Fibroblast of the conjunctiva (primary cell): Measurements from ENCODE around the gene DUOXA1.

Experiments used
- DNase-seq: peaks from one replicate; pipeline ENCODE4 v3.0.0-alpha.2; 2010; ENCODE audit warnings: low read depth

The DUOXA1 gene, protein sequence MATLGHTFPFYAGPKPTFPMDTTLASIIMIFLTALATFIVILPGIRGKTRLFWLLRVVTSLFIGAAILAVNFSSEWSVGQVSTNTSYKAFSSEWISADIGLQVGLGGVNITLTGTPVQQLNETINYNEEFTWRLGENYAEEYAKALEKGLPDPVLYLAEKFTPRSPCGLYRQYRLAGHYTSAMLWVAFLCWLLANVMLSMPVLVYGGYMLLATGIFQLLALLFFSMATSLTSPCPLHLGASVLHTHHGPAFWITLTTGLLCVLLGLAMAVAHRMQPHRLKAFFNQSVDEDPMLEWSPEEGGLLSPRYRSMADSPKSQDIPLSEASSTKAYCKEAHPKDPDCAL

GRCh38 chr15:45129651-45130129, at the start of gene DUOXA1, which contains the start of gene DUOX1:
Gene DUOXA1, minus strand, starts transcription at chr15:45129879. Its CDS starts 6,865 bp downstream, at chr15:45123014.
Gene DUOX1, plus strand, starts transcription at chr15:45129994. Its CDS starts 1,973 bp downstream, at chr15:45131967.
- no peak for DNase-seq

DNA sequence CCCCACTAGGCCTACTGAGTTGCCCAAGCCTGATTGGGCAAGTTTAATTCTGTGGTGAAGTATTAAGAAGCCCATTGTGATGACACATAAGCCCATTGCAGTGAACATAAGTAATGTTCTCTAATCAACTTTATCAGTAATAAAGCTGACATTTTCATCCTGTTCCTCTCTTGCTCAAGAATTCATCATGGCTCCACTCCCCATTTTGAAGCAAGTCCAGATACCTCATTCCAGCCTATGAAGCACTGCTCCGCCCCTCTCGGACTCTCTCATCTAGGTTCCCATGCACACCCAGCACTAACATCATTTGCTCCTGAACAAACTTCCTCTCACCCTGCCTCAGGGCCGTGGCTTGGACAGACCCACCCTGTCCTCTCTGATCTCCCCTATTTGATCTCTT, 47.6 kb upstream of the DUOXA1 start:
- DNase-seq = no peak

DNA sequence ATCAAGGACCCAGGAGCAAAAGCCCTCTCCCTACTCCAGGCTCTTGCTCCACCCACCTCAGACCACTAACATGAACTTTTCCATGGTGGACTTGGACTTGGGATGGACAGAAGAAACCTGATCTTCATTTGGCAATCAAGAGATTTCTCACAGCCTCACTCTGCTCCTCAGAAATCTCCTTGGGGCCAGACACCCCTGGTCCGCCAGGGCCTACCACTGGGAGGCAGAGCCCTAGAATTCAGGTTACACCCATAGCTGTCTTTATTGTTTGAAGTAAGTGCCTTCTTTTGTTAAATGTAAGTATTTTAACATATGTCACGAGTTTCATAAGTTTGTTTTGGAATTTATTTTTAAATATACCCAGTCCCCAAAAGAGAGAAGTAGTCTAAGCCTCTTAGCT, 44.9 kb upstream of the DUOXA1 start:
- no peak for DNase-seq

DNA sequence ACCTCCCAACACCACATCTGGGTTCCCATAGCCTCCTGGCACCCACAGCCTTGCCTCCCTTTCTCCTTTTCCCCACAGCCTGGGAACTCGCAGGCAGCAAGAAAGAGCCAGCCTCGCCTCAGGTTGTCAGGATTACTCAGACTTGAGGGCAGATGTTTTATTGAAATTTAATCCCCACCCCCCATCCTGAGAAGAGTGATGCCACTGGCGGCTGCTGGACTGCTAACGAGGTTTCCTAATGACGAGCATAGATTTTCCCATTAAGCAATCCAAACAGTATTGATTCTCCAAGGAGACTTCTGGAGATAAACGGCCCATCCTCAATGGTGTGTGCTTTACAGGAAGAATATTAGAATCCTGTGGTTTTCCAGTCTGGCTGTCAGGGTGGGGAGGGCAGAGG, 44.4 kb upstream of the DUOXA1 start:
- DNase-seq = no peak

DNA sequence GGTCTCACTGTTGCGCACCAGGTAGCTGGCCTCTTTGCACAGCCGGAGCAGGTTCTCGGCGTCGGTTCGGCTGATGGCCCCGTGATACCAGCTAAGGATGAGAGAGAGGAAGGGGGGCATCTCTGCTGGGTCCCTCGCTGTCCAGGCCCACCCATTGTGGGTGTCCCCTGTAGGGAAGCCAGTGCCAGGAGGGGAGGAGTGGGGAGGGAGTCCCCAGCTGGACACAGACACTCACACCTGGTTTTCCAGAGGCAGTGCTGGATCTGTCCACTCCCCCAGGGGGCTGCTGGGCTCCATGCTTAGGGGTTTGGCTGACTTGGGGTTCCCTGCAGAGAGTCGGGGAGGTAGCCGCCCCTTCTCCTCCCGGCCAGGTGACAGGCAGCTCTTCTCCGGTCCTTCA, 42.2 kb upstream of the DUOXA1 start:
- DNase-seq = no peak

DNA sequence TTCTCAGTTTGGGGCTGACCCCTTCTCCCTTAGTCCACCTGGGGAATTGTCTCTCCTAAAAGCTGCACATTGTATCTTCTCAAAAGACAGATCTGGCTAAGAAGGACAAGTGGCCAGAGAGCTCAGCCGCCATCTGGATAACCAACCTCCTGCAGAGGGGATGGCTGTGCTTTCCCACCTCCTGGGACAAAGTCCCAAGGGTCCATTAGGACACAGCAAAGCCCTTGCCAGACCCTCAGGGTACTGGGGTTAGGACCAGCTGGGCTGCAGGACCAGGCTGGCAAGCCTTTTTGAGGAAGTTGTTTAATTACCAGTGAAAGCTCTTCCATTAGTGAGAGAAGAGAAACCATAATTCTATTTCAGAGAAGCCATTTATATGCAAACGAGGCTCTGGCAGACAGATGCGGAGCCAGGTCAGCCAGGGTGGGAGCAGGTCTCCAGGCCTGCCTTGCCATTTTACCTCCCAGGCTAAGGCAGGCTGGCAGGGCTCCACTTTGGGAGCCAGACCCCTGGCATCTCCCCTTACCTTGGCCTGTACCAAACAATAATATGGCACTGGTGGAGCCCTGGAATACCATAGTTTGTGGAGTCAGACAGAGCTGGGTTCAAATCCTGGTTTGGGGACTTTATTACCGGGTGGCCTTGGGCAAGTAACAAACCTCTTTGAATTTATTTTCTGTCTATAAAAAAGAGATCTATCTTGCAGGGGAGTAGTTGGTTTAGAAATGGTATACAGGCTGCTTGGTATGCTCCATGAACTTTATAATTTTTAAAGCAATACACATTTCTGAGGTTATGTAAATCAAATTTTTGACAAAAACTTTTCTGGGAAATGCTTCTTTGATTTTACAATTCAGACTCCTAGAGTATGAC, 40.2 kb upstream of the DUOXA1 start:
- DNase-seq = no peak

DNA sequence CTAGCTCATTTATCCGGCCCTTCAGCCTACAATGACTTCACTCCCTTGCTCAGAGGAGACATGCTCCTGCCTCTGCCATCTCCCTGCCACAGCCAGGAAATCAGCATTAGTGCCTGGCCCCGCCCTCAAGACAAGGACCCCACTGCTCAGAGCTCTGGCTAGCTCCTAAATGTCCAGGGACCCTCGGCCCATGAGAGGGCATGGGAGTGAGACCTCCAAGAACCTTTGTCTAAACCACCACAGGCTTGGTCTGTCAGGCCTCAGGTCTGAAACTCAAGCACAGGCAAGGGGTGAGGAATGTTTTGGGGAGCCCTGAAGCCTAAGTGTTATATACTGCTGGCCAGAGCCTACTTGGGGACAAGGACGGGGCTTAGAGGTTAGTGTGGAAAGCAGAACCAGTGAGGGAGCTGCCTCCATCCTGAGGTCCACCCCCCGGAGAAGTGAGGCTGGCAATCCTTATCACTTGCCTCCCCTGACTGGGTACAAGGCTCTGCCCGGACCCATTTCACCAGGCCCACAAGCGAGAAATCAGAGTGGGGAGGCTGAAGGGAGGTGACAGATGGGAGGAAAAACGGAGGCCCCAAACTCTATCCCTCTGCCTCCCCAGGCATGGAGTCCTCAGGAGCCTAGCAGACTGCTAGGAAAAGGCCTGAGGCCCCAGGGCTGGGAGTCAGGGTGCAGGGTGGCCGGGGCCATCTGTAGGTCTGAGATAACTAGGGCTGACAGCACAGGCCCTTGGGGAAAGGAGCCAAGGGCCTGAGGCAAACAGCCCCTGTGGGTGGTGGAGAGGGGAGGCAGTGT, 39.3 kb upstream of the DUOXA1 start:
- no peak for DNase-seq

- no peak for DNase-seq
Measured at GRCh38 chr15:45168286-45168685, 38.6 kb upstream of the DUOXA1 start.

DNA sequence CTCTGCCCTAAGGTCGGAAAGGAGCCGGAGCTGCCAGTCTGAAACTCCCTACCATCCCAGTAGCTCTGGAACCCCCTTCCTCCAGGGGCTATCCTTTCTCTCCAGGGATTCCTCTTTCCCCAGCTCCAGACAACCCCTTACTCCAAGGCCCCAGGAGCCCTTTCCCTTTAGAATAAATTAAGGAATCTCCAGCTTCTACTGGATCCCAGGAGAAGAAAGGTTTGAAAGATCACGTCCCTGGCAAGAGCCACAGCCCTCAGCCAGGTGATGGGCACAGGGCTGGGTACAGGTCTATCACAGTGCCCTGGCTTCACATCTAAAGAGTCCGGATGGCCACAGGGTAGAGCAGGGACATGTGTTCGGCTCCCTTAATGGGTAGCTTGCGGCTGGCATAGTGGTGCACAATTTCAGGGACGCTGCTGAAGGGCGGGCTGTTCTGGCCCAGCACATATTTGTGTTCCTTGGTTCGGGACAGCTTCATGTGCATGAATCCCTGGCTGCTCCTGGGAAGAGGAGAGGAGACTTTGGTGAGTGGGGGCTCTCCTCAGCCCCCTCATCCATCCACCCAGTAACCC, 38.0 kb upstream of the DUOXA1 start:
- DNase-seq = no peak

DNA sequence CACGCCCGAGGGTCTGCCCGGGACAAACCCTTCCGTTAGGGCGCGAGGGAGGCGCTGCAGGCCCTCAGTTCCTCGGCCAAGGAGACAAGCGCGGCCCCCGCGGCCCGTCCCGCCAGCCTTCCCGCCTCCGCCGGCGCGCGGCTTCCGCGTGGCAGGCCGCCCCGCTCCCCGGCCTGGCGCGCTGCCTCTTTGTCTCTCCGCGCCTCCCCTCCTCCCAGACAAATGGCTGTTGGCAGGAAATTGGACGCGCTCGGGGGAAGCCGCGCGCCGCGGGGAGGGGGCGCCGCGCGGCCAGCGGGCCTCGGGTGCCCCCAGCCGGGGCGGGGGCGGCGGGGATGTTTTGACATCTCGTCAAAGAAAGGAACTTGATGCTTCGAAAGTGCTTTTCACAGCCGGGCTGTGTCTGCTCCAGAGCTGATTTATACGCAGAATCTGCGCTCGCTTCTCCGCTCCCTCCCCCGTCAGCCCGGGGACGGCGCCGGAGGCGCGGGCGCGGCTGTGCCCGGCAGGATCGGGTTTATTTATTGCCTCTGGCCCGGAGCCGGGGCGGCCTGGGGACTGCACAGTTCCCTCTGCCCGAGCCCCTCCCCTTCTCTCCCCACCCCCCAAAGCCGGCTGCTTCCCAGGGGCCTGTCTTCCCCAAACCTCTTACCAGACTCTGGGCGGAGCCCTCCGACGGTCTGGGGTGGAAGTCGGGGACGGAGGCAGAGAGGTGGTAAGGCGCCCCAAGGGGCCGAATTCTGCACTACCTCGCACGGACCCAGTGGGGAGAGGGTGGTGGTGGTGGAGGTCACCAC, 37.4 kb upstream of the DUOXA1 start:
- DNase-seq = peak; percentile 75

GRCh38 chr15:45165536-45165935, 35.9 kb upstream of the DUOXA1 start:
- no peak for DNase-seq

DNA sequence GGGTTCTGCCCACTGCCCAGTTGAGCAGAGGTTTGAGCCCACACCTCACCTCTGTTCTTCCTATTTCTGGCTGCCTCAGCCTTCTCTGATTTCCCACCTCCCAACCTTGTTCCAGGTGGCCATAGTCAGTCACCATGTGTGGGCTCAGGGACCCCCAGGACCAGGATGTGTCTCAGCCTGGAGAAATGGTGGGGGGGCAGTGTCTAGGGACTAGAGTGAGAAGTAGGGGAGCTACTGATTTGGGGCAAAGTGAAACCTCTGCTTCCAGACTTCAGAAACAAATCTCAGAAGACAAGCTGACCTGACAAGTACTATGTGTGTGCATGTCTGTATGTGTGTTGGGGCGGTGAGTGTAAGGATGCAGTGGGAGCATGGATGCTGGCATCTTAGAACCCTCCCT, 35.2 kb upstream of the DUOXA1 start:
- no peak for DNase-seq

DNA sequence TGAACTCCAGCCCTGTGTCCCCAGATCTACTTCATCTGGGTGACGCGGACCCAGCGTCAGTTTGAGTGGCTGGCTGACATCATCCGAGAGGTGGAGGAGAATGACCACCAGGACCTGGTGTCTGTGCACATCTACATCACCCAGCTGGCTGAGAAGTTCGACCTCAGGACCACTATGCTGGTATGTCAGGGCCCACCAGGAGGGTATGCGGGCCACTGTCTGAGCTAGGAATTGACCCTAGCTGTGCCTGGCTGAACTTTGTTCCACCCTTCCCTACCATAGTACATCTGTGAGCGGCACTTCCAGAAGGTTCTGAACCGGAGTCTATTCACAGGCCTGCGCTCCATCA, 33.8 kb upstream of the DUOXA1 start:
- no peak for DNase-seq

DNA sequence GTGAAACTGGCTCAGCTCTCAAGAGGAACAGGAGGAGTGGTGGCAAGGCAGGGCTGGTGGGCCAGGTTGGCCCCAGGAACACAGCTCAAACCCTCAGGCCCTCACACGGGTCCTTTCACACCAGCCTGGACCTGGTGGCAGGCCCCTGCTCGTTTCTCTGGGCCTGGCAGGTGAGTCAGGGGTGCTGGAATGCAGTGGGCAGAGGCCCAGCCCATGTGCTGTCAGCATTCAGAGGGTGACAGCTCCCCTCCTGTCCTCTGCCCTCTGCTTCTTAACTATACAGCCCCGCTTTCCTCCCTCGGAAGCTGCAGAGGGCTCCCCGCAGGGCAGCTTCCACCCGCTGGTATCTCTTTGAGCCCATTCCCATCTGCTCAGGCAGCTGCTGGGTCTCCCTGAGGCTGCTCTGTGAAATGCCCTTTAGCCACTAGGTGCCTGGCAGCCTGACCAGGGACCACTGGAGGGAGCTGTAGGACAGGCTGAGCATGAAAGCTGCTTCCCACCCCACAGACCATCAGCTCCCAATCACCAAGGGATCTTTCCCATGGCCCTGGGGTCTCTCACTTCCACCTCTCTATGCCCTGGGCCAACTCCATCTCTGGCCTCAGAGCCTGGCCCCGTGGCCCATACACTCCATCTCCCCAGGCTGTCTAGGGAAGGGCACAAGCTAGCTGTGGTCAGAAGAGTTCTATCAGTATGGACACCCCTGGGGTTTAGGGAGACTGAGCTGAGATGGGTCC, 33.3 kb upstream of the DUOXA1 start:
- DNase-seq = peak; percentile 69

DNA sequence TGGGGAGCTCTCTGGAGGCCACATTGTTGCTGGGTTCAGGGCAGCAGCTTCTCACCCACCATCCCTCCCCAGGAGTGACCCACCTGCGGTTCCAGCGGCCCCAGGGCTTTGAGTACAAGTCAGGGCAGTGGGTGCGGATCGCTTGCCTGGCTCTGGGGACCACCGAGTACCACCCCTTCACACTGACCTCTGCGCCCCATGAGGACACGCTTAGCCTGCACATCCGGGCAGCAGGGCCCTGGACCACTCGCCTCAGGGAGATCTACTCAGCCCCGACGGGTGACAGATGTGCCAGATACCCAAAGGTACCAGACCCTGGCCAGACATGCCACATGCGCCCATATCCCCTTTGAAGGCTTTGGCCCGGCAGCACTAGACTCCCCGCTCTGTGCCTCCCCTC, 32.0 kb upstream of the DUOXA1 start:
- no peak for DNase-seq

DNA sequence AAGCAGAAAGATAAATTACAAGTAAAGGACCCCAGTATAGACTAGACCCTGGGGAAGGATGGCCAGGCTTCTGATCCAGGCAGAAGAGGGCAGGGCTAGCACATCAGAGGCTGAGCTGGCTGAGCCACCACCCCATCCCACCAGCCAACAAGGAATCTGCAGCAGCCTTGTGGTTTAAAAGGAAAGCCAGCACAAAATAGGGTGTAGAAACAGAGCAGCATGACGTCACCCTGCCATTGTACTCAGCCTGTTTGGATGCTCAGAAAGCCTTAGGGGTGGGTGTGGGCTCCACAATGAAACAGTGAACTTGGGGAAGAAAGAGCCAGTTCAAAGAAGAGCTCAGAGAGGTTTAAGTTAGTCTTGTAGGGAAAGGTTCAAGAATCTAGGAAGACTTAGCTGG, 28.3 kb upstream of the DUOXA1 start:
- peak; percentile 20 for DNase-seq

DNA sequence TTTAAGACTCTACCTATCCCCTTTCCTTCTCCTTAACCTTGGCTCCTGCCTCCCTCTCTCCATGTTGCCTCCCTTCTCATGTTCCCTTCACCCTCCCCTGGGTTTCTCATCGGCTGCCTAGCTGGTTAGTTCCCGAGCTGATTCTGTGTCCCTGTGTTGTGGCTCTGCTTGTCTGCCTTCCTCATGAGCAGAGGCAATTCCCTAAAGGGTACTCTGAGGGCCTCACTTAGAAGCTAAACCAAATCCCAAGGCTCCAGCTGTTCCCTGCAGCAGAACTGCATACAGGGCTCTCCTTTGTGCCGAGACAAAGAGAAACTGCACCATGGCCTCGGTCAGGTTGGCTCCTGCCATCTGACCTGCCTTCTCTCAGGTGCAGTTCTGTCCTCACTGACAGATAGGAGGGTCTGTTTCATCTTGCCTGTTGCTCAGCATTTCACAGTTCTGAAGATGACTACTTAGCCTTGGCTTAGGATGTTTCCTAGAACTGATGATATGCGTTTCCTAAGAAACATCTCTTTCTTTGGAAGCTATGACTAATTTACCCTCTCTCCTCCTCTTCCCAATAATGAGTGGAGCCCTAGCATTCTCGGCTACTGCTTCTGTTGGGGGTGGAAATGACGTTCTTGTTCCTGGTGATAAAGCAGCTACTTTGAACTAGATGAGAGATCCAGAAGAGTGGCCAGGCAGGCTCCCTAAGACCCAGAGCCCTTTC, 27.2 kb upstream of the DUOXA1 start:
- DNase-seq = no peak

GRCh38 chr15:45155739-45156138, 26.1 kb upstream of the DUOXA1 start:
- no peak for DNase-seq

DNA sequence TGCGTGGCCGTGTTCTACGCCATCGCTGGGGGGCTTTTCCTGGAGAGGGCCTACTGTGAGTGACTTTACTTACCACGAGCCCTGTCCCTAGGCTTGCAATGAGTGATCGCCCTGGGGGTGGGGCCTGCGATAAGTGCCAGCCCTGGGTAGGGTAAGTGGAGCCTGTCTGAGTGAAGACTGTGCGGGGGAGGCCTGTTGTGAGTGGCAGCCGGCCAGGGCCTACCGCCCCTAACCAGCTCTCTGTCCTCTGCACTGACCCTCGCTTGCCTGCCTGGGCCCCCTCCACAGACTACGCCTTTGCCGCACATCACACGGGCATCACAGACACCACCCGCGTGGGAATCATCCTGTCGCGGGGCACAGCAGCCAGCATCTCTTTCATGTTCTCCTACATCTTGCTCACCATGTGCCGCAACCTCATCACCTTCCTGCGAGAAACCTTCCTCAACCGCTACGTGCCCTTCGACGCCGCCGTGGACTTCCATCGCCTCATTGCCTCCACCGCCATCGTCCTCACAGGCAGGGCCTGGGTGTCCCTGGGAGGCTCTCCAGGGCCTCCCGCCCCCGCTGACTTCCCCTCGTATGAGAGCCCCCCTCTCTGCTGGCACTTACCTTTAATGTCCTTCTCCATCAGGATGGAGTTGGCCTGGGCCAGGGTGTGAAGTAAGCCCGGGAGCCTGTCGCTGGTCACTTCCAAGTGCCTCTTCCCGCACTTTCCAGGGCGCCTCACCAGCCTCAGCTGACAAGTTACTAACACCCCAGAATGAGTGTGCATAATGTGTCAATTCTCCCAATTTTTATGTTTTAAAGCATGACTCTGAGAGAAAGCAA, 22.5 kb upstream of the DUOXA1 start:
- no peak for DNase-seq
